ENCODE results near the gene LPIN2.

LPIN2 gene

GRCh38 chr18:3048820-3049349, 35.9 kb upstream of the LPIN2 start:
- no peak for TF ChIP-seq CTCF (IDR thresholded peaks at IDR 0.05)

- no peak for TF ChIP-seq CTCF (IDR thresholded peaks at IDR 0.05)
Measured at GRCh38 chr18:3048121-3048520, 35.2 kb upstream of the LPIN2 start.

GRCh38 chr18:3046216-3046808, 33.4 kb upstream of the LPIN2 start:
- TF ChIP-seq CTCF (IDR thresholded peaks at IDR 0.05) = no peak

- no peak for TF ChIP-seq CTCF (IDR thresholded peaks at IDR 0.05)
Measured at GRCh38 chr18:3044931-3045698, 32.2 kb upstream of the LPIN2 start.

GRCh38 chr18:3042379-3042778, 29.4 kb upstream of the LPIN2 start:
- TF ChIP-seq CTCF (IDR thresholded peaks at IDR 0.05) = no peak

- TF ChIP-seq CTCF (IDR thresholded peaks at IDR 0.05) = no peak
Measured at GRCh38 chr18:3041843-3042242, 28.9 kb upstream of the LPIN2 start.

- no peak for TF ChIP-seq CTCF (IDR thresholded peaks at IDR 0.05)
Measured at GRCh38 chr18:3040881-3041280, 27.9 kb upstream of the LPIN2 start.

Measured in LNCAP (cell line).